Transverse colon (tissue), 4 donors: ENCODE measurements around the gene EML6.

ENCODE experiments used
- POLR2A ChIP-seq: fragments of 450-650 bp; IDR thresholded peaks from one replicate; pipeline ENCODE4 v1.6.1; 2016; ENCODE audit warnings: antibody characterized with exemption, mild to moderate bottlenecking, moderate library complexity
- POLR2AphosphoS5 ChIP-seq, 3 donors: sonication (generic); formaldehyde crosslinking; IDR thresholded peaks; one replicate each; pipeline ENCODE4 v1.6.1; 2016; ENCODE audit warnings: antibody characterized with exemption in 3 of 3
- TF ChIP-seq, protein P1 (sequence below), 5 experiments: fragments of 200-600 bp in 3 of 5; fragments of 450-650 bp in 2 of 5; sonication (generic) in 3 of 5; IDR thresholded peaks; 1 replicate in 2 of 5; 2 replicates in 3 of 5; pipeline ENCODE4 v1.5.1; 2016 to 2017; ENCODE audit warnings: antibody characterized with exemption in 5 of 5, inconsistent platforms in 3 of 5, mild to moderate bottlenecking in 2 of 5, moderate library complexity in 1 of 5

GRCh38 chr2:54879598-54880332 is 156.3 kb downstream of the EML6 start:
- TF ChIP-seq, protein P1, sequence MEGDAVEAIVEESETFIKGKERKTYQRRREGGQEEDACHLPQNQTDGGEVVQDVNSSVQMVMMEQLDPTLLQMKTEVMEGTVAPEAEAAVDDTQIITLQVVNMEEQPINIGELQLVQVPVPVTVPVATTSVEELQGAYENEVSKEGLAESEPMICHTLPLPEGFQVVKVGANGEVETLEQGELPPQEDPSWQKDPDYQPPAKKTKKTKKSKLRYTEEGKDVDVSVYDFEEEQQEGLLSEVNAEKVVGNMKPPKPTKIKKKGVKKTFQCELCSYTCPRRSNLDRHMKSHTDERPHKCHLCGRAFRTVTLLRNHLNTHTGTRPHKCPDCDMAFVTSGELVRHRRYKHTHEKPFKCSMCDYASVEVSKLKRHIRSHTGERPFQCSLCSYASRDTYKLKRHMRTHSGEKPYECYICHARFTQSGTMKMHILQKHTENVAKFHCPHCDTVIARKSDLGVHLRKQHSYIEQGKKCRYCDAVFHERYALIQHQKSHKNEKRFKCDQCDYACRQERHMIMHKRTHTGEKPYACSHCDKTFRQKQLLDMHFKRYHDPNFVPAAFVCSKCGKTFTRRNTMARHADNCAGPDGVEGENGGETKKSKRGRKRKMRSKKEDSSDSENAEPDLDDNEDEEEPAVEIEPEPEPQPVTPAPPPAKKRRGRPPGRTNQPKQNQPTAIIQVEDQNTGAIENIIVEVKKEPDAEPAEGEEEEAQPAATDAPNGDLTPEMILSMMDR (IDR thresholded peaks at IDR 0.05) = no peak
- TF ChIP-seq POLR2A (no peak), POLR2AphosphoS5 (IDR thresholded peaks at IDR 0.05) (peak in 1 of 3 donors; percentile 33)
